SK-N-DZ (cell line): ENCODE measurements around the gene SPRYD3.
"Not testable (repeated sequence)": the region's sequence is repeated elsewhere in the genome, so short reads cannot be mapped to it uniquely, and the experiment has no call there.

ENCODE experiments used
- DNase-seq: peaks from one replicate; pipeline ENCODE4 v3.0.0-alpha.2; 2015; ENCODE audit warnings: low spot score

The SPRYD3 gene

GRCh38 chr12:53051881-53052412, 27.2 kb downstream of the SPRYD3 start:
- DNase-seq, result peak; percentile 14

GRCh38 chr12:53051058-53051880, 27.9 kb downstream of the SPRYD3 start:
- peak; percentile 65 for DNase-seq

GRCh38 chr12:53050426-53051057, 28.6 kb downstream of the SPRYD3 start:
- peak; percentile 27 for DNase-seq

GRCh38 chr12:53049571-53050318, 29.4 kb downstream of the SPRYD3 start, which contains the start of gene TNS2:
Gene TNS2 (plus strand): TSS chr12:53050065. CDS start chr12:53050186, 121 bp downstream.
- DNase-seq, result peak; percentile 55

GRCh38 chr12:53048780-53049401, 30.3 kb downstream of the SPRYD3 start:
- DNase-seq, result peak; percentile 13

GRCh38 chr12:53048033-53048779, 31.0 kb downstream of the SPRYD3 start:
- peak; percentile 45 for DNase-seq

GRCh38 chr12:53047221-53048032, 31.8 kb downstream of the SPRYD3 start:
- DNase-seq, result peak; percentile 56

GRCh38 chr12:53046655-53047220, 32.5 kb downstream of the SPRYD3 start:
- DNase-seq, result peak; percentile 73

GRCh38 chr12:53045696-53046045, 33.5 kb downstream of the SPRYD3 start:
- no peak for DNase-seq

- DNase-seq, result no peak
Observed at GRCh38 chr12:53044896-53045695, 34.1 kb downstream of the SPRYD3 start.

- no peak for DNase-seq
Observed at GRCh38 chr12:53044052-53044581, 35.1 kb downstream of the SPRYD3 start.

- DNase-seq, result no peak
Observed at GRCh38 chr12:53042607-53043454, 36.4 kb downstream of the SPRYD3 start.

- DNase-seq, result no peak
Observed at GRCh38 chr12:53039851-53040250, 39.3 kb downstream of the SPRYD3 start.

GRCh38 chr12:53036802-53037201, 42.4 kb downstream of the SPRYD3 start:
- no peak for DNase-seq

- no peak for DNase-seq
Observed at GRCh38 chr12:53034459-53034858, 44.7 kb downstream of the SPRYD3 start.

GRCh38 chr12:53033832-53034231, 45.4 kb downstream of the SPRYD3 start:
- not testable (repeated sequence) for DNase-seq

- no peak for DNase-seq
Observed at GRCh38 chr12:53031616-53032015, 47.6 kb downstream of the SPRYD3 start.
